ENCODE results near the gene SOX8.

GRCh38 chr16:1030473-1030901 is 48.9 kb downstream of the SOX8 start:
- no peak for TF ChIP-seq PRDM6 (tag by site-specific recombination; IDR thresholded peaks at IDR 0.05)
- no peak for TF ChIP-seq ZNF175 (tag by site-specific recombination; IDR thresholded peaks at IDR 0.05)
- no peak for TF ChIP-seq ZNF121 (tag by site-specific recombination; IDR thresholded peaks at IDR 0.05)
- no peak for TF ChIP-seq ZNF518A (tag by site-specific recombination; conservative IDR thresholded peaks at IDR 0.05; ENCODE audit: low read depth)
- no peak for TF ChIP-seq ZBTB11 (tag by site-specific recombination; conservative IDR thresholded peaks at IDR 0.05; ENCODE audit: low read depth)
- TF ChIP-seq CTCF (tag by site-specific recombination; IDR thresholded peaks at IDR 0.05), result no peak
- no peak for TF ChIP-seq ATF2 (tag by site-specific recombination; IDR thresholded peaks at IDR 0.05; ENCODE audit: low read depth)
- TF ChIP-seq IKZF3 (tag by site-specific recombination; IDR thresholded peaks at IDR 0.05), result no peak
- no peak for TF ChIP-seq YY1 (tag by site-specific recombination; IDR thresholded peaks at IDR 0.05)
- no peak for TF ChIP-seq TRIM28 (IDR thresholded peaks at IDR 0.05; ENCODE audit: borderline replicate concordance, low read length)
- no peak for TF ChIP-seq ZNF560 (tag by site-specific recombination; IDR thresholded peaks at IDR 0.05; ENCODE audit: borderline replicate concordance)
- TF ChIP-seq ZBTB6 (tag by site-specific recombination; IDR thresholded peaks at IDR 0.05), result no peak
- TF ChIP-seq ZNF335 (tag by site-specific recombination; conservative IDR thresholded peaks at IDR 0.05), result no peak

Measured in HEK293 (cell line).